Right lobe of liver (tissue), 6 donors: ENCODE measurements around the gene IFFO2. TPM values are rescaled to one million over a fixed set of nuclear protein-coding genes. Genes with fewer than 3 reads are reported as not detected.

ENCODE experiments used
- ATAC-seq, 4 donors: fragments of 200-7000 bp; cut with Tn5 transposase; one replicate each; pipeline ENCODE4 v1.9.1; 2020; ENCODE audit warnings: mild to moderate bottlenecking in 4 of 4, moderate library complexity in 4 of 4
- DNase-seq, 3 donors: peaks; one replicate each; pipeline ENCODE4 v3.0.0-alpha.2; 2020
- H3K27ac ChIP-seq, 3 donors: fragments of 200-600 bp; one replicate each; pipeline ENCODE4 v1.8.0; 2022
- H3K27me3 ChIP-seq, 2 donors: fragments of 200-600 bp; one replicate each; pipeline ENCODE4 v1.8.0; 2022
- H3K36me3 ChIP-seq, 4 donors: fragments of 200-600 bp; sonication (generic) in 1 of 4; one replicate each; pipeline versions ENCODE4 v1.5.1 to v1.8.0; 2017 to 2022; ENCODE audit warnings: control low read depth in 1 of 4
- H3K4me1 ChIP-seq, 4 donors: fragments of 200-600 bp; sonication (generic) in 1 of 4; one replicate each; pipeline versions ENCODE4 v1.5.1 to v1.8.0; 2017 to 2022; ENCODE audit warnings: control low read depth in 1 of 4
- H3K4me3 ChIP-seq, 3 donors: fragments of 200-600 bp; one replicate each; pipeline ENCODE4 v1.8.0; 2022
- H3K9me3 ChIP-seq, 4 donors: fragments of 200-600 bp; sonication (generic) in 1 of 4; one replicate each; pipeline versions ENCODE4 v1.5.1 to v1.8.0; 2017 to 2022; ENCODE audit warnings: control low read depth in 1 of 4
- POLR2A ChIP-seq: fragments of 450-650 bp; IDR thresholded peaks from one replicate; pipeline ENCODE4 v1.6.1; 2017; ENCODE audit warnings: antibody characterized with exemption, mild to moderate bottlenecking
- WGBS: methylation state at CpG from one replicate; pipeline ENCODE4 v1.1.6; 2018; ENCODE audit warnings: low coverage, low lambda C conversion rate; ENCODE audit not compliant: insufficient coverage; ENCODE audit errors: missing lambda C conversion rate; 5-methylcytosine and 5-hydroxymethylcytosine counted together
- intact Hi-C, 2 donors: fragments of 100-400 bp; cut with DNase I; formaldehyde crosslinking; loops; one replicate each; pipeline versions ENCODE4 v1.11.2 to v1.14.1; 2022
- total RNA-seq, 6 experiments: library from RNA; depleted of rRNA in 2 of 6; stranded (reverse); fragments of >200 nt in 2 of 6; fragmentation: NEBNext Ultra II Directional in 3 of 6; extraction: Animal tissue kit (Norgen Biotek cat#: 25700) in 3 of 6; gene quantifications; one replicate each; pipeline versions ENCODE4 v1.1.0 to v1.2.4, GENCODE V29; 2016 to 2023
- TF ChIP-seq, protein P1 (sequence below), 4 donors: fragments of 200-600 bp in 3 of 4; fragments of 450-650 bp in 1 of 4; IDR thresholded peaks; one replicate each; pipeline versions ENCODE4 v1.5.1 to v1.8.0; 2016 to 2022; ENCODE audit warnings: antibody characterized with exemption in 4 of 4, mild to moderate bottlenecking in 2 of 4
- donor health status: DM: no; HTN: yes; CAD: no.
- donor health status: DM: no; HTN: no; CAD: no.
- donor health status: DM: no; HTN: no; CAD: no.
- donor health status: DM: no; HTN: yes; CAD: no.
- donor health status: DM: no; HTN: yes; CAD: no.

The IFFO2 gene
- total RNA-seq, 6 experiments from 2014 or later, result 2.9 to 12.7 (median 7.2) TPM

DNA sequence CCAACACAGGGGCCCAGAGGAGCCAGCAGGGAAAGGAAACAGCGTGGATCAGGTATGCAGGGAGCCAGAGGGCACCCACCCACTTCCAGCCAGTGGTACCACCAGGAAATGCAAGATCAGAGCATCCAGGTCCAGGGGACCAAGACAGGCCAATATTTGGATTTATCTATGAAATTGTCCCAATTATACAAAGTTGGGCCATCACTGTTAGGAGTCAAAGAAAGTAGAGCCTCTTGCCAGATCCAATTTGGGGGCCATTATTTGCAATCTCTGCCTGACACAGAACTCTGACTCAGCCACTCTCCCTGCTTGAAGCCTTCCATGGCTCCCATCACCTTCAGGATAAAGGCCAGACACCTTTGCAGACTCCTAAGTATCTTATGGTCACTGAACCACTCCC lies 75.9 kb downstream of the IFFO2 start:
- H3K4me1 ChIP-seq, result no peaks in the 10 kb centered on the region
- DNase-seq (no peak), ATAC-seq (no peak)
- no peak for TF ChIP-seq POLR2A
- TF ChIP-seq, protein P1, sequence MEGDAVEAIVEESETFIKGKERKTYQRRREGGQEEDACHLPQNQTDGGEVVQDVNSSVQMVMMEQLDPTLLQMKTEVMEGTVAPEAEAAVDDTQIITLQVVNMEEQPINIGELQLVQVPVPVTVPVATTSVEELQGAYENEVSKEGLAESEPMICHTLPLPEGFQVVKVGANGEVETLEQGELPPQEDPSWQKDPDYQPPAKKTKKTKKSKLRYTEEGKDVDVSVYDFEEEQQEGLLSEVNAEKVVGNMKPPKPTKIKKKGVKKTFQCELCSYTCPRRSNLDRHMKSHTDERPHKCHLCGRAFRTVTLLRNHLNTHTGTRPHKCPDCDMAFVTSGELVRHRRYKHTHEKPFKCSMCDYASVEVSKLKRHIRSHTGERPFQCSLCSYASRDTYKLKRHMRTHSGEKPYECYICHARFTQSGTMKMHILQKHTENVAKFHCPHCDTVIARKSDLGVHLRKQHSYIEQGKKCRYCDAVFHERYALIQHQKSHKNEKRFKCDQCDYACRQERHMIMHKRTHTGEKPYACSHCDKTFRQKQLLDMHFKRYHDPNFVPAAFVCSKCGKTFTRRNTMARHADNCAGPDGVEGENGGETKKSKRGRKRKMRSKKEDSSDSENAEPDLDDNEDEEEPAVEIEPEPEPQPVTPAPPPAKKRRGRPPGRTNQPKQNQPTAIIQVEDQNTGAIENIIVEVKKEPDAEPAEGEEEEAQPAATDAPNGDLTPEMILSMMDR (IDR thresholded peaks at IDR 0.05), result no peak
- H3K36me3 ChIP-seq, result peaks cover 0 to 88% (median 34%) of the 10 kb centered on the region in 4 donors
- intact Hi-C loops, result no loop called here
- 100% methylated on average over 1 of the region's 1 CpG for WGBS
- no peaks in the 10 kb centered on the region for H3K27me3 ChIP-seq
- H3K27ac ChIP-seq, result no peak overlapping the region
- no peaks in the 10 kb centered on the region for H3K9me3 ChIP-seq
- H3K4me3 ChIP-seq, result no peak overlapping the region

DNA sequence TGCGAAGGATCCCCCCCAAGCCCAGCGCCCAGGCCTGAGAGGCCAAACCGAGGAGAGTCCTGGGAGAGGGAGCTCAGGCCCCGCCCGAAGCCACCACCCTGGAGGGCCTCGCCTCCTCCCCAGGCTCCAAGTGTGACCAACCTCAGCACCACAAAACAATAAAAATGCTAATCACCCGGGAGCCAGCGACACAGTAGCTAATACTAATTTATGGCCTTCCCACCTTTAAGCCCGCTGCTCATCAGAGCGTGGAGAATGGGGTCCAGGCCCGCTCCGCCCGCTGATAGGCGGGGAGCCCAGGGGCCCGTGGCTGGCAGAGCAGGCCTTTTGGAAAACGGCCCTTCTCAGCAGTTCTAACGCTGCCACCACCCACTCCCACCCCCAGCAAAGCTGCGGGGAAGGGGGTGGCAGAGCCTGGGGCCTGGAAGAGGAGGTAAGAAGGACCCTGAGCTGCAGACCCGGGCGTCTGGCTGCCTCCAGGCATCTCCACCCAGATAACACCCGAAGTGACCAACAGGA lies 76.6 kb downstream of the IFFO2 start:
- intact Hi-C loops, result no loop called here
- H3K36me3 ChIP-seq, result peaks cover 0 to 85% (median 37%) of the 10 kb centered on the region in 4 donors
- no peak overlapping the region for H3K27ac ChIP-seq
- no peaks in the 10 kb centered on the region for H3K9me3 ChIP-seq
- WGBS, result no CpG with 5 or more reads among the region's 21 CpGs
- DNase-seq (no peak), ATAC-seq (no peak)
- H3K4me1 ChIP-seq, result peaks cover 0 to 3% (median 0%) of the 10 kb centered on the region in 4 donors
- no peaks in the 10 kb centered on the region for H3K27me3 ChIP-seq
- TF ChIP-seq, protein P1 (IDR thresholded peaks at IDR 0.05), result no peak
- no peak for TF ChIP-seq POLR2A
- H3K4me3 ChIP-seq, result no peak overlapping the region

DNA sequence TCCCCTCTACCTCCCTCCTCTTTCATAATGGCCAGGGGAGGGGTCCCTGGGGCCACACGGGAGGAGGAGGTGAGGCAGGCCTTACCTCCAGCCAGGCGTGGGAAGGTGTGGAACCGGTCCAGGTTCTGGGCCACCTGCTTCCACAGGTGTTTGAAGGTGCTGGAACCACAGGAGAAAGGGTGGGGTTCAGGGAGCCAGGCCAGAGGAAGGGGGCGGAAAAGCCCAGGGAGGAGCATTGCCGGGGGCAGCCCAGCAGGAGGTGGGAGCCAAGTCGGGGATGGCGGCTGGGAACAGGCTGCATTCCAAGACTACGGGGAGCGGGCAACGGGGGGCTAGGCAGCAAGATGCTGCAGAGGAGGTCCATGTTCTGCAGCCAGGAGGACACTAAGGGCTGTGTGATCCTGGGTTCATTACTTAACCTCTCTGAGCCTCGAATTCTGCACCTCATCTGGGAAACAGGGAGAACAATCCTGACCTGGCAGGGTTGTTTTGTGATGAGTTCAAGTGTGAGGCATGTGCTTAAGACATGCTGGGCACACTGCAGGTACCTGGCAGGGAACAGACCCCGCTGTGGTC lies 77.2 kb downstream of the IFFO2 start:
- no peak for ATAC-seq
- 90% methylated on average over 4 of the region's 12 CpGs for WGBS
- TF ChIP-seq, protein P1 (IDR thresholded peaks at IDR 0.05), result no peak
- TF ChIP-seq POLR2A, result no peak

DNA sequence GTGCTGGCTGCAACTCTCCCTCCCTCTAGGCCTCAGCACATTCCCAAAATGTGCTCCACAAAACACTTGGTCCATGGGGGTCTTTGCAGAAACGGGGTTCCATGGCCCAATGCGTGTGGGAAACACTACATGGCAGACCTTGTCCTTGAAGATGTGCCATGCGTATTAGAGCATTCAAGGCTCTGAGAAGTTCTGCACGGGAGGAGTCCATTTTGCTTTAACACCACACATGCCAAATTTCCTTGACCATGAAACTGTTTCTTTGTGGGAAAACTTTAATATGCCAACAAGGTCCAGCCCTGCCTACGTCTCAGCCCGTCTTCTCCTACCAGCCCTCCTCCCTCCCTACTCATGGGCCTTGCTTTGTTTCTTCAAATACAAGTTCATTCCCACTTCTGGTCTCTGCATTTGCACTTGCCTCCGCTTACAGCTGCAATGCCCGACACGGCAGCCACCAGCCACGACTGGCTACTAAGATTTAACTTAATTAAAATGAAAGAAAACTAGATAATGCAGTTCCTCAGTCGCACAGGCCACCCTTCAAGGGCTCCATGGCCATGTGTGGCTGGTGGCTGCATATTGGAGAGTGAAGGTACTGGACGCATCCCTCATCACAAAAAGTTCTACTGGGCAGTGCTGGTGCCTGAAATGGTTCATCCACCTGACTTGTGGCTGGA lies 77.8 kb downstream of the IFFO2 start:
- ATAC-seq, result no peak
- H3K27me3 ChIP-seq, result no peaks in the 10 kb centered on the region
- TF ChIP-seq, protein P1 (IDR thresholded peaks at IDR 0.05), result no peak
- no peak for TF ChIP-seq POLR2A
- peaks cover 0 to 82% (median 37%) of the 10 kb centered on the region in 4 donors for H3K36me3 ChIP-seq
- H3K4me3 ChIP-seq, result no peak overlapping the region
- H3K27ac ChIP-seq, result no peak overlapping the region
- no peaks in the 10 kb centered on the region for H3K9me3 ChIP-seq
- peaks cover 0 to 9% (median 0%) of the 10 kb centered on the region in 4 donors for H3K4me1 ChIP-seq
- no peak for DNase-seq
- WGBS, result 69% methylated on average over 11 of the region's 12 CpGs
- intact Hi-C loops, result no loop called here

More for the DNA sequence above, 77.2 kb downstream of the IFFO2 start:
- H3K9me3 ChIP-seq, result no peaks in the 10 kb centered on the region
- peaks cover 0 to 6% (median 0%) of the 10 kb centered on the region in 4 donors for H3K4me1 ChIP-seq
- H3K27me3 ChIP-seq, result no peaks in the 10 kb centered on the region
- intact Hi-C loops, result no loop called here
- peaks cover 0 to 82% (median 37%) of the 10 kb centered on the region in 4 donors for H3K36me3 ChIP-seq
- no peak overlapping the region for H3K27ac ChIP-seq
- H3K4me3 ChIP-seq, result no peak overlapping the region
- DNase-seq, result no peak
